Type B pancreatic cell (in vitro differentiated cells): ENCODE measurements around the gene ZNF609. TPM values are rescaled to one million over a fixed set of nuclear protein-coding genes. Genes with fewer than 3 reads are reported as not detected.

Experiments used
- DNase-seq: peaks from one replicate; pipeline ENCODE4 v3.0.0; 2021; ENCODE audit warnings: mixed read lengths; ENCODE audit not compliant: unreplicated experiment; ENCODE audit errors: extremely low spot score
- H3K27ac Mint-ChIP-seq: 2 replicates; pipeline ENCODE4 v1.8.0; 2021; ENCODE audit warnings: mild to moderate bottlenecking, mixed read lengths
- H3K27me3 Mint-ChIP-seq: 2 replicates; pipeline ENCODE4 v1.8.0; 2021; ENCODE audit warnings: mixed read lengths
- H3K36me3 Mint-ChIP-seq: 2 replicates; pipeline ENCODE4 v1.8.0; 2021; ENCODE audit warnings: mixed read lengths
- H3K4me1 Mint-ChIP-seq: one replicate; pipeline ENCODE4 v1.8.0; 2021; ENCODE audit warnings: mixed read lengths; ENCODE audit not compliant: unreplicated experiment
- H3K4me3 Mint-ChIP-seq: 2 replicates; pipeline ENCODE4 v1.8.0; 2021; ENCODE audit warnings: mild to moderate bottlenecking, mixed read lengths
- H3K9me3 Mint-ChIP-seq: 2 replicates; pipeline ENCODE4 v1.8.0; 2021; ENCODE audit warnings: mixed read lengths
- total RNA-seq: library from RNA; stranded (reverse); gene quantifications from 2 replicates; pipeline ENCODE4 v1.2.1, GENCODE V29; 2021; ENCODE audit warnings: low replicate concordance
- TF ChIP-seq, protein P1 (sequence below): fragments of 200-600 bp; sonication (generic); conservative IDR thresholded peaks from 2 replicates; pipeline ENCODE4 v1.5.0; 2021; ENCODE audit warnings: antibody characterized with exemption, mild to moderate bottlenecking

ZNF609 gene
- total RNA-seq, 1 donor from 2014 or later: 53.1 TPM

DNA sequence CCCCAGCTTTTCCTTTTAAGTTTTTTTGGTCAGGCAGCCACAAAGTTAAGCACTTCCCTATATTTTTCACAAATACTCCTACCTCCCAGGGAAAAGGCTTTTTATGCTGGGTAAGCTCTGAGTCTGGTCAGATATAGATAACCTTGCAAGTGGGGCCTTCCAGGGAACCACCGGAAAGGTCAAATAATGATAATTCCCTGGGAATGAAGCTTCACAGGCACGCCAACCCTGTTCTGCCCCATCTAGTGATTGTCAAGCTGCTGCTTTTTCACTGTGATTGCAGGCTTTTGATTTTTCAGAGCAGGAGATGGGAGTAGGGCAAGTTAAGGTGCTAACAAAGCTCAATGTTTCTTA, 121.0 kb downstream of the ZNF609 start:
- no peak overlapping the region for H3K27ac Mint-ChIP-seq
- peaks cover 28% of the 10 kb centered on the region for H3K36me3 Mint-ChIP-seq
- TF ChIP-seq, protein P1, sequence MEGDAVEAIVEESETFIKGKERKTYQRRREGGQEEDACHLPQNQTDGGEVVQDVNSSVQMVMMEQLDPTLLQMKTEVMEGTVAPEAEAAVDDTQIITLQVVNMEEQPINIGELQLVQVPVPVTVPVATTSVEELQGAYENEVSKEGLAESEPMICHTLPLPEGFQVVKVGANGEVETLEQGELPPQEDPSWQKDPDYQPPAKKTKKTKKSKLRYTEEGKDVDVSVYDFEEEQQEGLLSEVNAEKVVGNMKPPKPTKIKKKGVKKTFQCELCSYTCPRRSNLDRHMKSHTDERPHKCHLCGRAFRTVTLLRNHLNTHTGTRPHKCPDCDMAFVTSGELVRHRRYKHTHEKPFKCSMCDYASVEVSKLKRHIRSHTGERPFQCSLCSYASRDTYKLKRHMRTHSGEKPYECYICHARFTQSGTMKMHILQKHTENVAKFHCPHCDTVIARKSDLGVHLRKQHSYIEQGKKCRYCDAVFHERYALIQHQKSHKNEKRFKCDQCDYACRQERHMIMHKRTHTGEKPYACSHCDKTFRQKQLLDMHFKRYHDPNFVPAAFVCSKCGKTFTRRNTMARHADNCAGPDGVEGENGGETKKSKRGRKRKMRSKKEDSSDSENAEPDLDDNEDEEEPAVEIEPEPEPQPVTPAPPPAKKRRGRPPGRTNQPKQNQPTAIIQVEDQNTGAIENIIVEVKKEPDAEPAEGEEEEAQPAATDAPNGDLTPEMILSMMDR: no peak
- H3K27me3 Mint-ChIP-seq: no peaks in the 10 kb centered on the region
- H3K9me3 Mint-ChIP-seq: peaks cover 15% of the 10 kb centered on the region
- peaks cover 7% of the 10 kb centered on the region for H3K4me1 Mint-ChIP-seq
- DNase-seq: no peak
- no peak overlapping the region for H3K4me3 Mint-ChIP-seq

DNA sequence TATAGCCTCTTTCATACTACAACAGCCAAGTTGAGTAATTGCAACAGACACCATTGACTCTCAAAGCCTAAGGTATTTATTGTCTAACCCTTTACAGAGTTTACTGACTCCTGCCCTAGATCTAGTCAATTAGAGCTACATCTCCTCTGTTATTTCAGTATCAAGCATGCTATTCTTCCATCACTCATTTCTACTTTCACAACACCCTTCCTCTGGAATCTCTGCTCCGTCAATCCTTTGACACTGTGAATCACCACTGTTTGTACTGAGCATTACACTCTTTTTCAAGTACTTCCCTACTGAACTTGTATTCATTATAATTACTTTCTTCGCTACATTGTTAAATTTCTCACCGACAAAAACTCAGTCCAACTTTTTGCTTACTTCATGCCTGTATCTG, 121.8 kb downstream of the ZNF609 start:
- Mint-ChIP-seq H3K4me1 (peaks cover 15% of the 10 kb centered on the region), H3K9me3 (peaks cover 15% of the 10 kb centered on the region), H3K27me3 (no peaks in the 10 kb centered on the region), H3K4me3 (no peak overlapping the region), H3K27ac (peak overlapping the region; percentile 27), H3K36me3 (peaks cover 28% of the 10 kb centered on the region)
- DNase-seq: no peak
- TF ChIP-seq, protein P1: no peak

DNA sequence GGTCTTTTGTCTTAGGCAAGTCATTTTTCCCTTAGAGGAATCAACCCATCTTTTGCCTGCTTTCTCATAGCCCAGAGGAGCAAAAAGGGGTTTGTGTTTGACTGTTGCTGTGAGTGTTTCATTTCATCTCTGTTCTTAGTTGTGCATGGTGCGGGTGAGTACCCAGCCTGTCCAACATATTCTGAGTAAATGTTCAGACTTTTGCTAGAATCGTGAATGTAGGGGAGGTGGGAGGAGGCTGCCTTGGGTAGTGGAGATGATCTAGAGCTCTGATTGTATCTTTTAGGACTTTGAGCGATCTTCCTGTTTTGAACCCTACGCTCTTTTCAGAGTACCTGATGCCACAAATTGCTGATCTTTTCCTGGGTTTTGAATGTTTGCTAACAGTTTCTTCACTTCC, 123.1 kb downstream of the ZNF609 start:
- H3K4me3 Mint-ChIP-seq: no peak overlapping the region
- no peak overlapping the region for H3K27ac Mint-ChIP-seq
- H3K9me3 Mint-ChIP-seq: peaks cover 15% of the 10 kb centered on the region

DNA sequence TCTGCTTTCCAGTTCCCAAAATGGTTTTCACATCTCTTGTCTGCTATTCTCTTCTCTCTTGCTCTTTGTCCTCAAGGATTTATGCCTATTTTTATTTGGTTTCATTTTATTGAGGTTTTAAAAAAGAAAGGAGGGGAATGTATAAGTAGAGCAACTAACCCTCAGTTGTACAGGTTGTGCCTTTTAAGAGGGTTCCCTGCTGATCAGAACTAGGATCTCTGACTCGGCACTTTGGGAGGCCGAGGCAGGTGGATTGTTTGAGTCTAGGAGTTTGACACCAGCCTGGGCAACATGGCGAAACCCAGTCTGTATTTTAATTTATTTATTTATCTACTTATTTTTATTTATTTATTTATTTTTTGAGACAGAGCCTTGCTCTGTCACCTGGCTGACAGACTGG, 123.6 kb downstream of the ZNF609 start:
- Mint-ChIP-seq H3K27ac (no peak overlapping the region), H3K27me3 (no peaks in the 10 kb centered on the region), H3K4me1 (peaks cover 24% of the 10 kb centered on the region), H3K4me3 (no peak overlapping the region), H3K36me3 (peaks cover 28% of the 10 kb centered on the region), H3K9me3 (peaks cover 15% of the 10 kb centered on the region)
- TF ChIP-seq, protein P1: no peak
- no peak for DNase-seq

More for the DNA sequence above, 123.1 kb downstream of the ZNF609 start:
- peaks cover 22% of the 10 kb centered on the region for H3K4me1 Mint-ChIP-seq
- peaks cover 28% of the 10 kb centered on the region for H3K36me3 Mint-ChIP-seq
- H3K27me3 Mint-ChIP-seq: no peaks in the 10 kb centered on the region
- TF ChIP-seq, protein P1: no peak
- DNase-seq: no peak

DNA sequence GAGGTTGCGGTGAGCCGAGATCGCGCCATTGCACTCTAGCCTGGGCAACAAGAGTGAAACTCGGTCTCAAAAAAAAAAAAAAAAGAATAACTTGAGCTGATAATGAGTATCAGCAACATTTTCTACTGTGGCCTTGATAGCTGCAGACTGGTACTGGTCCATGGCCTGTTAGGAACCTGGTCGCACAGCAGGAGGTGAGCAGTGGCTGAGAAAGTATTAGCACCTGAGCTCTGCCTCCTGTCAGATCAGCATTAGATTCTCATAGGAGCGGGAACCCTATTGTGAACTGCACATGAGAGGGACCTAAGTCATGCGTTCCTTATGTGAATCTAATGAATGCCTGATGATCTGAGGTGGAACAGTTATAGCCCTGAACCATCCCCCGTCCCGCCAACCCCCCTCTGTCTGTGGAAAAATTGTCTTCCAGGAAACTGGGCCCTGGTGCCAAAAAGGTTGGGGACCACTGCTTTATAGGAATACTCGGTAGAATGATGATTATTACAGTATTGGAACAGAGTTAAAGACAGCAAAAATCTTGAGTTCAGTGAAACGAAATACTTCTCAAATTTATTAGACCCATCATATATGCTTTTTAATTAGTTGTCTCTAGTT, 126.0 kb downstream of the ZNF609 start:
- peaks cover 35% of the 10 kb centered on the region for H3K4me1 Mint-ChIP-seq
- DNase-seq: no peak
- peaks cover 17% of the 10 kb centered on the region for H3K36me3 Mint-ChIP-seq
- H3K9me3 Mint-ChIP-seq: peaks cover 8% of the 10 kb centered on the region
- H3K4me3 Mint-ChIP-seq: no peak overlapping the region
- H3K27me3 Mint-ChIP-seq: no peaks in the 10 kb centered on the region
- TF ChIP-seq, protein P1: no peak
- H3K27ac Mint-ChIP-seq: peak overlapping the region; percentile 68
